ENCODE data around the gene PHYKPL. TPM values are rescaled to one million over a fixed set of nuclear protein-coding genes. Genes with fewer than 3 reads are reported as not detected.

The PHYKPL gene
- polyA plus RNA-seq, 1 donor (not counting 4 experiments of a cell fraction or from before 2014, with no cell fraction given) = 38.8 TPM

DNA sequence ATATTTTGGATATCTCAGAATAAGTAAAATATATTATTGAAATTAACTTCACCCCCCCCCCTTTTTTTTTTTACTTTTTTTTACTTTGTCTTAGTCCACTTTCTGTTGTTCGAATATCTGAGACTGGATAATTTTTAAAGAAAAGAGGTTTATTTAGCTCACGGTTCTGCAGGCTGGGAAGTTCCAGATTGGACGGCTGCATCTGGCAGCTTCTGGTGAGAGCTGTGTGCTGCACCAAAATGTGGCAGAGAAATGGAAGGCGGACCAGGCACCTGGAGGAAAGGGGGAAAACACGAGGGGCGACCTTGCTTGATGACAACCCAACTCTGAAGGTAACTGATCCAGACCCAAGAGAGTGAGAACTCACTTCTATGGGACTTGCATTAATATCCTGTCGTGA is 39.8 kb downstream of the PHYKPL start:
- Histone ChIP-seq H3K27ac (ENCODE audit: control insufficient read depth, insufficient read depth, low read length) (no peak overlapping the region), H3K9ac (ENCODE audit: control insufficient read depth, extremely low read depth, insufficient read depth, low read length) (no peak overlapping the region)
- FAIRE-seq = no peak

DNA sequence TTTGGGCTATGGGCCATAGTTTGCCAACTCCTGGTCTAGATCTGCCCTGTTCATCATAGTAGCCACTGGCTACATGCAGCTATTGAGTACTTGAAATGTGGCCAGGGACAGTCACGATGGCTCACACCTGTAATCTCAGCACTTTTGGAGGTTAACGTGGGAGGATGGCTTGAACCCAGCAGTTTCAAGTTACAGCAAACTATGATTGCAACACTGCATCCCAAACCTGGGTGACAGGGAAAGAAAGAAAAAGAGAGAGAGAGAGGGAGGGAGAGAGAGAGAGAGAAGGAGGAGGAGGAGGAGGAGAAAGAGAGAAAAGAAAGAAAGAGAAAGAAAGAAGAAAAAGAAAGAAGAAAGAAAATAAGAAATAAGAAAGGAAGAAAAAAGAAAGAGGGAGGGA is 40.4 kb downstream of the PHYKPL start:
- Histone ChIP-seq H3K9me3 (ENCODE audit: control insufficient read depth, low read depth, low read length) (no peaks in the 10 kb centered on the region), H3K4me3 (ENCODE audit: control insufficient read depth in 2 of 3, extremely low read depth in 1 of 3, insufficient read depth in 2 of 3, low read depth in 1 of 3, low read length in 3 of 3) (no peak overlapping the region), H3K9me1 (ENCODE audit: control insufficient read depth, extremely low read depth, insufficient read depth, low read length) (no peaks in the 10 kb centered on the region), H3K36me3 (ENCODE audit: control insufficient read depth in 2 of 2, extremely low read depth in 1 of 2, insufficient read depth in 2 of 2, low read length in 2 of 2) (no peaks in the 10 kb centered on the region), H3K27ac (ENCODE audit: control insufficient read depth, insufficient read depth, low read length) (no peak overlapping the region), H2AFZ (ENCODE audit: control insufficient read depth, low read length) (no peak overlapping the region), H3K79me2 (ENCODE audit: control insufficient read depth, insufficient read depth, low read length) (no peaks in the 10 kb centered on the region), H4K20me1 (ENCODE audit: control insufficient read depth, extremely low read depth, insufficient read depth, low read length) (no peaks in the 10 kb centered on the region), H3K9ac (ENCODE audit: control insufficient read depth, extremely low read depth, insufficient read depth, low read length) (no peak overlapping the region), H3K4me2 (ENCODE audit: control insufficient read depth, extremely low read depth, insufficient read depth, low read depth, low read length) (no peak overlapping the region), H3K4me1 (ENCODE audit: control insufficient read depth, extremely low read depth, insufficient read depth, low read length) (no peaks in the 10 kb centered on the region), H3K27me3 (ENCODE audit: control insufficient read depth, extremely low read depth, insufficient read depth, low read length) (peaks cover 8% of the 10 kb centered on the region)
- TF ChIP-seq CTCF (optimal IDR thresholded peaks at IDR 0.05 in 1 of 3, IDR thresholded peaks at IDR 0.05 in 1 of 3, conservative IDR thresholded peaks at IDR 0.05 in 1 of 3; ENCODE audit: extremely low read depth in 1 of 3, insufficient read depth in 2 of 3, low read length in 3 of 3) (no peak), EZH2 (IDR thresholded peaks at IDR 0.05; ENCODE audit: low read length) (no peak)
- FAIRE-seq (peak; percentile 90), DNase-seq (ENCODE audit: low read depth, low spot score) (no peak)
- dilution Hi-C loops (cut with MboI; ENCODE audit: extremely low pct_ligation_motif_present, low sequenced_read_pairs) = no loop called here

More for the DNA sequence above, 39.8 kb downstream of the PHYKPL start:
- H4K20me1 ChIP-seq (ENCODE audit: control insufficient read depth, extremely low read depth, insufficient read depth, low read length) = no peaks in the 10 kb centered on the region
- H3K9me3 ChIP-seq (ENCODE audit: control insufficient read depth, low read depth, low read length) = no peaks in the 10 kb centered on the region
- TF ChIP-seq EZH2 (IDR thresholded peaks at IDR 0.05; ENCODE audit: low read length) (no peak), CTCF (optimal IDR thresholded peaks at IDR 0.05 in 1 of 3, IDR thresholded peaks at IDR 0.05 in 1 of 3, conservative IDR thresholded peaks at IDR 0.05 in 1 of 3; ENCODE audit: extremely low read depth in 1 of 3, insufficient read depth in 2 of 3, low read length in 3 of 3) (no peak)
- no peak for DNase-seq (ENCODE audit: low read depth, low spot score)
- dilution Hi-C loops (cut with MboI; ENCODE audit: extremely low pct_ligation_motif_present, low sequenced_read_pairs) = no loop called here
- no peak overlapping the region for H3K4me3 ChIP-seq (ENCODE audit: control insufficient read depth in 2 of 3, extremely low read depth in 1 of 3, insufficient read depth in 2 of 3, low read depth in 1 of 3, low read length in 3 of 3)
- H3K36me3 ChIP-seq (ENCODE audit: control insufficient read depth in 2 of 2, extremely low read depth in 1 of 2, insufficient read depth in 2 of 2, low read length in 2 of 2) = no peaks in the 10 kb centered on the region
- H3K4me1 ChIP-seq (ENCODE audit: control insufficient read depth, extremely low read depth, insufficient read depth, low read length) = no peaks in the 10 kb centered on the region
- H3K27me3 ChIP-seq (ENCODE audit: control insufficient read depth, extremely low read depth, insufficient read depth, low read length) = peaks cover 8% of the 10 kb centered on the region
- H2AFZ ChIP-seq (ENCODE audit: control insufficient read depth, low read length) = no peak overlapping the region
- no peak overlapping the region for H3K4me2 ChIP-seq (ENCODE audit: control insufficient read depth, extremely low read depth, insufficient read depth, low read depth, low read length)
- no peaks in the 10 kb centered on the region for H3K9me1 ChIP-seq (ENCODE audit: control insufficient read depth, extremely low read depth, insufficient read depth, low read length)
- no peaks in the 10 kb centered on the region for H3K79me2 ChIP-seq (ENCODE audit: control insufficient read depth, insufficient read depth, low read length)
